ENCODE results near the gene KAZALD1.
"Not testable (repeated sequence)": the region's sequence is repeated elsewhere in the genome, so short reads cannot be mapped to it uniquely, and the experiment has no call there.

Gene KAZALD1

GRCh38 chr10:101030496-101031127 lies 31.2 kb upstream of the KAZALD1 start:
- no peak for DNase-seq (ENCODE audit: low read depth)

- DNase-seq (ENCODE audit: low read depth): peak; percentile 96
Measured at GRCh38 chr10:101031128-101031795, 30.5 kb upstream of the KAZALD1 start, which contains the start of the genes PDZD7 and SFXN3. PDZD7 (minus strand) TSS chr10:101031129; CDS start chr10:101030219, 910 bp downstream. SFXN3 (plus strand) TSS chr10:101031234; CDS start chr10:101034695, 3,461 bp downstream.

- DNase-seq (ENCODE audit: low read depth): peak; percentile 68
Measured at GRCh38 chr10:101031796-101032636, 29.8 kb upstream of the KAZALD1 start.

GRCh38 chr10:101032637-101033224 lies 29.1 kb upstream of the KAZALD1 start:
- peak; percentile 52 for DNase-seq (ENCODE audit: low read depth)

- no peak for DNase-seq (ENCODE audit: low read depth)
Measured at GRCh38 chr10:101033276-101033675, 28.5 kb upstream of the KAZALD1 start.

GRCh38 chr10:101034404-101034803 lies 27.4 kb upstream of the KAZALD1 start:
- not testable (repeated sequence) for DNase-seq (ENCODE audit: low read depth)

- no peak for DNase-seq (ENCODE audit: low read depth)
Measured at GRCh38 chr10:101035314-101035713, 26.5 kb upstream of the KAZALD1 start.

GRCh38 chr10:101035916-101036702 lies 25.7 kb upstream of the KAZALD1 start:
- DNase-seq (ENCODE audit: low read depth): no peak

GRCh38 chr10:101036726-101037125 lies 25.1 kb upstream of the KAZALD1 start:
- DNase-seq (ENCODE audit: low read depth): no peak

- no peak for DNase-seq (ENCODE audit: low read depth)
Measured at GRCh38 chr10:101038484-101038883, 23.3 kb upstream of the KAZALD1 start.

- no peak for DNase-seq (ENCODE audit: low read depth)
Measured at GRCh38 chr10:101040061-101040460, 21.7 kb upstream of the KAZALD1 start.

GRCh38 chr10:101040851-101041250 lies 20.9 kb upstream of the KAZALD1 start:
- DNase-seq (ENCODE audit: low read depth): no peak

- peak; percentile 61 for DNase-seq (ENCODE audit: low read depth)
Measured at GRCh38 chr10:101041252-101041761, 20.5 kb upstream of the KAZALD1 start.

GRCh38 chr10:101042118-101042517 lies 19.7 kb upstream of the KAZALD1 start:
- no peak for DNase-seq (ENCODE audit: low read depth)

- DNase-seq (ENCODE audit: low read depth): peak; percentile 72
Measured at GRCh38 chr10:101042667-101043362, 19.0 kb upstream of the KAZALD1 start.

GRCh38 chr10:101043363-101043707 lies 18.5 kb upstream of the KAZALD1 start:
- DNase-seq (ENCODE audit: low read depth): no peak

- DNase-seq (ENCODE audit: low read depth): no peak
Measured at GRCh38 chr10:101044117-101044516, 17.7 kb upstream of the KAZALD1 start.

- DNase-seq (ENCODE audit: low read depth): no peak
Measured at GRCh38 chr10:101046332-101047238, 15.2 kb upstream of the KAZALD1 start.

GRCh38 chr10:101047268-101047667 lies 14.5 kb upstream of the KAZALD1 start:
- no peak for DNase-seq (ENCODE audit: low read depth)

Data from activated T-cell treated with anti-CD3 and anti-CD28 coated beads for 1 hour (primary cell).